Mesothelial cell of epicardium (in vitro differentiated cells): Measurements from ENCODE around the gene NPHS1. TPM values are rescaled to one million over a fixed set of nuclear protein-coding genes. Genes with fewer than 3 reads are reported as not detected.

Source experiments
- DNase-seq, 2 experiments: peaks; one replicate each; pipeline ENCODE4 v3.0.0; 2021; ENCODE audit warnings: low spot score in 2 of 2; ENCODE audit not compliant: unreplicated experiment in 2 of 2
- H3K27ac Mint-ChIP-seq: 2 replicates; pipeline ENCODE4 v1.8.0; 2021; ENCODE audit warnings: mixed read lengths
- H3K27me3 Mint-ChIP-seq: 2 replicates; pipeline ENCODE4 v1.8.0; 2021; ENCODE audit warnings: low read depth, mixed read lengths
- H3K36me3 Mint-ChIP-seq: 2 replicates; pipeline ENCODE4 v1.8.0; 2021; ENCODE audit warnings: mixed read lengths
- H3K4me1 Mint-ChIP-seq: 2 replicates; pipeline ENCODE4 v1.8.0; 2021; ENCODE audit warnings: mixed read lengths
- H3K4me3 Mint-ChIP-seq: 2 replicates; pipeline ENCODE4 v1.8.0; 2021; ENCODE audit warnings: mild to moderate bottlenecking, moderate library complexity, mixed read lengths
- H3K9me3 Mint-ChIP-seq: 2 replicates; pipeline ENCODE4 v1.8.0; 2021; ENCODE audit warnings: mixed read lengths
- CTCF ChIP-seq: fragments of 200-600 bp; sonication (generic); IDR thresholded peaks from one replicate; pipeline ENCODE4 v1.5.0; 2021; ENCODE audit warnings: antibody characterized with exemption; ENCODE audit not compliant: unreplicated experiment
- total RNA-seq: library from RNA; stranded (reverse); gene quantifications from 3 replicates; pipeline ENCODE4 v1.2.1, GENCODE V29; 2021

Gene NPHS1
- total RNA-seq, 1 donor from 2014 or later, result 0.72 TPM

GRCh38 chr19:35788205-35788960 lies 63.9 kb downstream of the NPHS1 start:
- no peak overlapping the region for H3K4me3 Mint-ChIP-seq
- H3K9me3 Mint-ChIP-seq, result no peaks in the 10 kb centered on the region
- peaks cover 2% of the 10 kb centered on the region for H3K36me3 Mint-ChIP-seq
- H3K27ac Mint-ChIP-seq, result no peak overlapping the region
- peaks cover 4% of the 10 kb centered on the region for H3K27me3 Mint-ChIP-seq
- DNase-seq, result no peak
- no peaks in the 10 kb centered on the region for H3K4me1 Mint-ChIP-seq
- TF ChIP-seq CTCF, result no peak

- no peaks in the 10 kb centered on the region for H3K4me1 Mint-ChIP-seq
- H3K27ac Mint-ChIP-seq, result no peak overlapping the region
- peaks cover 4% of the 10 kb centered on the region for H3K27me3 Mint-ChIP-seq
- H3K9me3 Mint-ChIP-seq, result no peaks in the 10 kb centered on the region
- H3K4me3 Mint-ChIP-seq, result no peak overlapping the region
- no peak for DNase-seq
- H3K36me3 Mint-ChIP-seq, result peaks cover 11% of the 10 kb centered on the region
- no peak for TF ChIP-seq CTCF
Measured at GRCh38 chr19:35787227-35787799, 65.0 kb downstream of the NPHS1 start.

- H3K27me3 Mint-ChIP-seq, result peaks cover 4% of the 10 kb centered on the region
- DNase-seq, result no peak
- no peaks in the 10 kb centered on the region for H3K4me1 Mint-ChIP-seq
- no peak for TF ChIP-seq CTCF
- no peak overlapping the region for H3K4me3 Mint-ChIP-seq
- H3K36me3 Mint-ChIP-seq, result peaks cover 13% of the 10 kb centered on the region
- H3K27ac Mint-ChIP-seq, result no peak overlapping the region
- no peaks in the 10 kb centered on the region for H3K9me3 Mint-ChIP-seq
Measured at GRCh38 chr19:35786299-35787160, 65.8 kb downstream of the NPHS1 start.

GRCh38 chr19:35785339-35785627 lies 67.0 kb downstream of the NPHS1 start:
- DNase-seq, result no peak
- Mint-ChIP-seq H3K4me3 (no peak overlapping the region), H3K36me3 (peaks cover 18% of the 10 kb centered on the region), H3K9me3 (no peaks in the 10 kb centered on the region), H3K27ac (no peak overlapping the region), H3K4me1 (no peaks in the 10 kb centered on the region), H3K27me3 (peaks cover 4% of the 10 kb centered on the region)
- TF ChIP-seq CTCF, result no peak

GRCh38 chr19:35784503-35785338 lies 67.6 kb downstream of the NPHS1 start:
- Mint-ChIP-seq H3K27ac (no peak overlapping the region), H3K27me3 (peaks cover 4% of the 10 kb centered on the region), H3K4me3 (no peak overlapping the region), H3K36me3 (peaks cover 18% of the 10 kb centered on the region), H3K9me3 (no peaks in the 10 kb centered on the region), H3K4me1 (no peaks in the 10 kb centered on the region)
- TF ChIP-seq CTCF, result no peak
- DNase-seq, result no peak
